Liver (tissue), 9 donors: ENCODE data around the gene GABPB1. TPM values are rescaled to one million over a fixed set of nuclear protein-coding genes. Genes with fewer than 3 reads are reported as not detected.

ENCODE experiments used
- DNase-seq: peaks from one replicate; pipeline ENCODE4 v3.0.0-alpha.2; 2017; ENCODE audit warnings: low spot score
- H3K27ac ChIP-seq, 2 donors: one replicate each; pipeline ENCODE4 v1.7.0; 2013; ENCODE audit warnings: inconsistent platforms in 2 of 2, low read length in 2 of 2, control low read depth in 1 of 2, low read depth in 1 of 2, mild to moderate bottlenecking in 1 of 2
- H3K27me3 ChIP-seq, 4 donors: one replicate each; pipeline versions ENCODE4 v1.6.1 to v1.7.0; 2013; ENCODE audit warnings: low read length in 3 of 4, inconsistent platforms in 1 of 4, mild to moderate bottlenecking in 1 of 4, moderate library complexity in 1 of 4; ENCODE audit not compliant: control insufficient read depth in 4 of 4, insufficient read depth in 4 of 4
- H3K36me3 ChIP-seq, 4 donors: one replicate each; pipeline versions ENCODE4 v1.6.1 to v1.7.0; 2013; ENCODE audit warnings: low read length in 3 of 4, mild to moderate bottlenecking in 3 of 4, low read depth in 1 of 4, moderate library complexity in 1 of 4; ENCODE audit not compliant: control insufficient read depth in 4 of 4, insufficient read depth in 3 of 4
- H3K4me1 ChIP-seq, 4 donors: one replicate each; pipeline versions ENCODE4 v1.6.1 to v1.7.0; 2013; ENCODE audit warnings: low read length in 3 of 4, mild to moderate bottlenecking in 3 of 4, moderate library complexity in 1 of 4; ENCODE audit not compliant: control insufficient read depth in 4 of 4, insufficient read depth in 4 of 4
- H3K4me3 ChIP-seq, 3 donors: one replicate each; pipeline versions ENCODE4 v1.6.1 to v1.7.0; 2013; ENCODE audit warnings: low read length in 3 of 3, control low read depth in 1 of 3, low read depth in 1 of 3, mild to moderate bottlenecking in 1 of 3
- H3K9ac ChIP-seq, 2 donors: one replicate each; pipeline ENCODE4 v1.7.0; 2013; ENCODE audit warnings: low read length in 2 of 2, mild to moderate bottlenecking in 2 of 2, moderate library complexity in 2 of 2, control low read depth in 1 of 2, low read depth in 1 of 2
- H3K9me3 ChIP-seq, 4 donors: one replicate each; pipeline versions ENCODE4 v1.6.1 to v1.7.0; 2013; ENCODE audit warnings: low read length in 3 of 4; ENCODE audit not compliant: control insufficient read depth in 4 of 4
- ATF3 ChIP-seq: IDR thresholded peaks from 2 replicates; pipeline ENCODE4 v1.6.1; 2016; ENCODE audit warnings: antibody characterized with exemption
- CTCF ChIP-seq: fragments of 150-350 bp; IDR thresholded peaks from 2 replicates; pipeline ENCODE4 v1.5.1; 2017; ENCODE audit warnings: improper control_type of control experiment, low read depth, low read length; ENCODE audit not compliant: missing input control
- EGR1 ChIP-seq, 2 donors: IDR thresholded peaks; 2 replicates each; pipeline ENCODE4 v1.6.1; 2016 to 2018; ENCODE audit warnings: antibody characterized with exemption in 2 of 2, low read depth in 2 of 2
- FOXA2 ChIP-seq: IDR thresholded peaks from 2 replicates; pipeline ENCODE4 v1.6.1; 2016; ENCODE audit warnings: antibody characterized with exemption
- GABPA ChIP-seq, 2 donors: IDR thresholded peaks in 1 of 2; conservative IDR thresholded peaks in 1 of 2; 2 replicates each; pipeline ENCODE4 v1.6.1; 2016; ENCODE audit warnings: antibody characterized with exemption in 2 of 2, mild to moderate bottlenecking in 1 of 2, moderate library complexity in 1 of 2
- HNF4G ChIP-seq: IDR thresholded peaks from 2 replicates; pipeline ENCODE4 v1.6.1; 2016; ENCODE audit warnings: antibody characterized with exemption
- JUND ChIP-seq, 2 donors: IDR thresholded peaks; 2 replicates each; pipeline ENCODE4 v1.6.1; 2016; ENCODE audit warnings: antibody characterized with exemption in 2 of 2
- MAX ChIP-seq: IDR thresholded peaks from 2 replicates; pipeline ENCODE4 v1.6.1; 2016; ENCODE audit warnings: antibody characterized with exemption
- NR2F2 ChIP-seq: IDR thresholded peaks from 2 replicates; pipeline ENCODE4 v1.6.1; 2016; ENCODE audit warnings: antibody characterized with exemption
- RAD21 ChIP-seq, 2 donors: IDR thresholded peaks; 2 replicates each; pipeline ENCODE4 v1.6.1; 2016; ENCODE audit warnings: antibody characterized with exemption in 2 of 2, mild to moderate bottlenecking in 2 of 2
- REST ChIP-seq: IDR thresholded peaks from 2 replicates; pipeline ENCODE4 v1.6.1; 2016; ENCODE audit warnings: antibody characterized with exemption, mild to moderate bottlenecking
- RXRA ChIP-seq, 2 donors: IDR thresholded peaks; 2 replicates each; pipeline ENCODE4 v1.6.1; 2017 to 2018; ENCODE audit warnings: antibody characterized with exemption in 2 of 2, mild to moderate bottlenecking in 1 of 2
- SP1 ChIP-seq: IDR thresholded peaks from 2 replicates; pipeline ENCODE4 v1.6.1; 2018; ENCODE audit warnings: antibody characterized with exemption, mild to moderate bottlenecking
- YY1 ChIP-seq: IDR thresholded peaks from 2 replicates; pipeline ENCODE4 v1.6.1; 2016; ENCODE audit warnings: antibody characterized with exemption, mild to moderate bottlenecking
- ZBTB33 ChIP-seq: IDR thresholded peaks from 2 replicates; pipeline ENCODE4 v1.6.1; 2016; ENCODE audit warnings: antibody characterized with exemption
- WGBS: extraction: QIAGEN DNeasy Blood & Tissue Kit; methylation state at CpG from one replicate; pipeline ENCODE4 v1.1.7; 2013; 5-methylcytosine and 5-hydroxymethylcytosine counted together
- polyA plus RNA-seq, 2 donors: library from polyadenylated mRNA; stranded (reverse) in 1 of 2; unstranded in 1 of 2; fragments of 200-250 nt in 1 of 2; fragments of >200 nt in 1 of 2; fragmentation: Nextera tagmentation in 1 of 2; extraction: Ambion mirVana in 1 of 2; gene quantifications; one replicate each; pipeline versions ENCODE4 v1.2.1 to v1.2.3, GENCODE V29; 2013 to 2015
- total RNA-seq, 2 donors: library from RNA; depleted of rRNA; stranded (reverse); fragments of >200 nt; gene quantifications; one replicate each; pipeline ENCODE4 v1.2.3, GENCODE V29; 2014
- donor health status: healthy.
- donor health status: healthy.
- donor health status: healthy.
- donor health status: healthy.
- donor health status: healthy.

GABPB1 gene
- total and polyA plus RNA-seq, 4 donors: 4.4 to 23.6 (median 9.8) TPM

- H3K36me3 ChIP-seq: peaks cover 0 to 2% (median 0%) of the 10 kb centered on the region in 4 donors
- no peak for DNase-seq
- peaks cover 2 to 18% (median 15%) of the 10 kb centered on the region in 4 donors for H3K4me1 ChIP-seq
- WGBS: 88% methylated on average over 7 of the region's 7 CpGs
- H3K27me3 ChIP-seq: no peaks in the 10 kb centered on the region
- H3K9ac ChIP-seq: no peak overlapping the region
- no peak overlapping the region for H3K4me3 ChIP-seq
- no peak overlapping the region for H3K27ac ChIP-seq
- TF ChIP-seq GABPA (IDR thresholded peaks at IDR 0.05 in 1 of 2, conservative IDR thresholded peaks at IDR 0.05 in 1 of 2) (no peak), EGR1 (IDR thresholded peaks at IDR 0.05; ENCODE audit: low read depth in 2 of 2) (no peak), JUND (IDR thresholded peaks at IDR 0.05) (no peak), RAD21 (IDR thresholded peaks at IDR 0.05) (no peak), SP1 (no peak), HNF4G (no peak), FOXA2 (no peak), YY1 (no peak), ATF3 (no peak), RXRA (IDR thresholded peaks at IDR 0.05) (no peak), CTCF (no peak), MAX (no peak), NR2F2 (no peak), REST (no peak)
- no peaks in the 10 kb centered on the region for H3K9me3 ChIP-seq
These were observed 13.3 kb downstream of the GABPB1 start for GRCh38 chr15:50341616-50342136.

GRCh38 chr15:50340416-50340815 is 14.6 kb downstream of the GABPB1 start:
- 97% methylated on average over 1 of the region's 1 CpG for WGBS
- Histone ChIP-seq H3K27ac (no peak overlapping the region), H3K27me3 (no peaks in the 10 kb centered on the region), H3K4me1 (peaks cover 2 to 16% (median 14%) of the 10 kb centered on the region in 4 donors), H3K36me3 (peaks cover 0 to 2% (median 0%) of the 10 kb centered on the region in 4 donors), H3K9me3 (no peaks in the 10 kb centered on the region), H3K4me3 (no peak overlapping the region), H3K9ac (no peak overlapping the region)
- no peak for DNase-seq
- TF ChIP-seq ZBTB33 (no peak), RAD21 (IDR thresholded peaks at IDR 0.05) (no peak), RXRA (IDR thresholded peaks at IDR 0.05) (no peak), SP1 (no peak), ATF3 (no peak), CTCF (no peak), YY1 (no peak), HNF4G (no peak), EGR1 (IDR thresholded peaks at IDR 0.05; ENCODE audit: low read depth in 2 of 2) (no peak), FOXA2 (no peak), MAX (no peak)
